Type B pancreatic cell (in vitro differentiated cells): Measurements from ENCODE around the gene PKLR. TPM values are rescaled to one million over a fixed set of nuclear protein-coding genes. Genes with fewer than 3 reads are reported as not detected.

Experiments used
- DNase-seq: peaks from one replicate; pipeline ENCODE4 v3.0.0; 2021; ENCODE audit warnings: mixed read lengths; ENCODE audit not compliant: unreplicated experiment; ENCODE audit errors: extremely low spot score
- H3K27ac Mint-ChIP-seq: 2 replicates; pipeline ENCODE4 v1.8.0; 2021; ENCODE audit warnings: mild to moderate bottlenecking, mixed read lengths
- H3K27me3 Mint-ChIP-seq: 2 replicates; pipeline ENCODE4 v1.8.0; 2021; ENCODE audit warnings: mixed read lengths
- H3K36me3 Mint-ChIP-seq: 2 replicates; pipeline ENCODE4 v1.8.0; 2021; ENCODE audit warnings: mixed read lengths
- H3K4me1 Mint-ChIP-seq: one replicate; pipeline ENCODE4 v1.8.0; 2021; ENCODE audit warnings: mixed read lengths; ENCODE audit not compliant: unreplicated experiment
- H3K4me3 Mint-ChIP-seq: 2 replicates; pipeline ENCODE4 v1.8.0; 2021; ENCODE audit warnings: mild to moderate bottlenecking, mixed read lengths
- H3K9me3 Mint-ChIP-seq: 2 replicates; pipeline ENCODE4 v1.8.0; 2021; ENCODE audit warnings: mixed read lengths
- total RNA-seq: library from RNA; stranded (reverse); gene quantifications from 2 replicates; pipeline ENCODE4 v1.2.1, GENCODE V29; 2021; ENCODE audit warnings: low replicate concordance
- TF ChIP-seq, protein P1 (sequence below): fragments of 200-600 bp; sonication (generic); conservative IDR thresholded peaks from 2 replicates; pipeline ENCODE4 v1.5.0; 2021; ENCODE audit warnings: antibody characterized with exemption, mild to moderate bottlenecking

PKLR gene
- total RNA-seq, 1 donor from 2014 or later = 1.0 TPM

DNA sequence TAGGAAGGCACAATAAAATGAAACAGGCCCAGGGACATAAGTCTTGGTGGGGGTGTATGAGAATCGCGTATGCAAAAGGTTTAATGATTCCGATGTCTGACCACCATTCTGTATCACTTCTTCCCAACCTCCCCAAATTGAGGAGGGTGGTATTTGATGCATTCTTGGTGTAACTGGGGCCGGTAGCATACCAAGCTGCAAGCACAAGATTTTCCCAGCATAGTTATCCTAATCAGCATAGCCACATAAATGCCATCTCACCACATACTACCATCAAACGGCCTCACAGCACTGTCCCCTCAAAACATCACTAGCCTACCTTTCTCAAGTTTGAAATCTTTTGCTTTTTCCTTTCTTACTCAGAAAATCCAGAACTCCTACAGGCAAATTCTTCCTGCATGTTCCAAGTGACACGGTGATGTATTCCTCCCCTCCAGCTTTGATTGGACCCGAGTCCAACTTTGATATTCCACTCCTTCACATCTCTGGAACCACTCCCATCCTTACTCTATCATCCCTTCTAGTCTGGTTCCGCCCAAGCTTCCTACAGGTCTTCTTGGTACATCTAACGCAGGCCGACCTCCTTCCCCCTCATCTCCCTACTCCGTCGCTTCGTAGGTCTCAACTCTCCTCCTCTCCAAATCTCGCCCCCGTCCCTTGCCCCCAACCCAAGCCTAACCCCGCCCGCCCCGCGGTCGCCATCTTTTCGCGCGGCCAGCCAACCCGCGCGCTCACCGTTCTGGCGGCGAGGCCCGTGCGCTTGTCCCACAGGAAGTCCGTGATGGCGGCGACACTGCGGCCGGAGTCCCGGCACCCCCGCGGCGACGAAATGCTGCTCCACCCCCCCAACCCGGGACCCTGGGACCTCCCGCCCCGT, 28.5 kb downstream of the PKLR start:
- Mint-ChIP-seq H3K4me1 (peaks cover 30% of the 10 kb centered on the region), H3K27me3 (no peaks in the 10 kb centered on the region), H3K9me3 (no peaks in the 10 kb centered on the region), H3K36me3 (peaks cover 14% of the 10 kb centered on the region), H3K4me3 (peak overlapping the region; percentile 94), H3K27ac (peak overlapping the region; percentile 85)
- DNase-seq = no peak
- TF ChIP-seq, protein P1, sequence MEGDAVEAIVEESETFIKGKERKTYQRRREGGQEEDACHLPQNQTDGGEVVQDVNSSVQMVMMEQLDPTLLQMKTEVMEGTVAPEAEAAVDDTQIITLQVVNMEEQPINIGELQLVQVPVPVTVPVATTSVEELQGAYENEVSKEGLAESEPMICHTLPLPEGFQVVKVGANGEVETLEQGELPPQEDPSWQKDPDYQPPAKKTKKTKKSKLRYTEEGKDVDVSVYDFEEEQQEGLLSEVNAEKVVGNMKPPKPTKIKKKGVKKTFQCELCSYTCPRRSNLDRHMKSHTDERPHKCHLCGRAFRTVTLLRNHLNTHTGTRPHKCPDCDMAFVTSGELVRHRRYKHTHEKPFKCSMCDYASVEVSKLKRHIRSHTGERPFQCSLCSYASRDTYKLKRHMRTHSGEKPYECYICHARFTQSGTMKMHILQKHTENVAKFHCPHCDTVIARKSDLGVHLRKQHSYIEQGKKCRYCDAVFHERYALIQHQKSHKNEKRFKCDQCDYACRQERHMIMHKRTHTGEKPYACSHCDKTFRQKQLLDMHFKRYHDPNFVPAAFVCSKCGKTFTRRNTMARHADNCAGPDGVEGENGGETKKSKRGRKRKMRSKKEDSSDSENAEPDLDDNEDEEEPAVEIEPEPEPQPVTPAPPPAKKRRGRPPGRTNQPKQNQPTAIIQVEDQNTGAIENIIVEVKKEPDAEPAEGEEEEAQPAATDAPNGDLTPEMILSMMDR = no peak

DNA sequence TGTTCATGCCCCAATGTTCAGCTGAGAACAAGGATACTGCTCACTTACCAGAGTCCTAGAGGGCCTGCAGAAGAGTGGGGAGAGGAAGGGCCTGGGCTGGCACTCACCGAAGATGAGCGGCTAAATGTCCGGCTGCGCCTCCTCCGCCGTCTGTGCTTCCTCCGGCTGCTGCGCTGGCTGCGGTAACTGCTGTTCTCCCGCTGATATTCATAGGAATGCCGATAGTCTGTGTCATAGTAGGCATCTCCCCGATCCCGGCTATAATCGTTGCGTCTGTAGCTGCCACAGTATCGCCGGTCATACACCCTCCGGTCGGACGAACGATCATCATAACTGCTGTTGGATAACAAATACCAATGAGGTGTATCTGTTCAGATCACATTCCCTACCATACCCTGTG, 31.9 kb downstream of the PKLR start:
- Mint-ChIP-seq H3K27me3 (no peaks in the 10 kb centered on the region), H3K36me3 (peaks cover 27% of the 10 kb centered on the region), H3K27ac (no peak overlapping the region), H3K4me1 (peaks cover 20% of the 10 kb centered on the region), H3K4me3 (no peak overlapping the region), H3K9me3 (no peaks in the 10 kb centered on the region)
- TF ChIP-seq, protein P1 = no peak
- no peak for DNase-seq

DNA sequence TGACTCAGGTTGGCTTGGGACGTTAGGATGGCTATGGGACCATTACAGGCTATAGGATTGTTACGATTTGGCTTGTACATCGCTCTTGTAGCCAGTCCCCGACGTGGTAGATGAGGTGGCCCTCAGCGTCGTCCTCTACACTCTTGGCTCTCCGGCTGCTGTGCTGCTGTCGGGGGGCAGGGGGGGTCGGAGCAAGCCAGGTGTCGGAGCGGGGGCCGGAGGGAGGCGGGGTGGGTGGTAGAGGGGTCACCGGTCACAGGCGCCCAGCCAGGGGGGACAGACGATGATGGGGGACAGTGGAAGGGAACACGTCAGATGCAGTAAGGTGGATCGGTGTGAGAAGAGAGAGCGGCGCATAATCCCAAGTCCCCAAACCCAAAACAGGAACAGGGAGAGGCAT, 32.6 kb downstream of the PKLR start:
- H3K9me3 Mint-ChIP-seq = no peaks in the 10 kb centered on the region
- H3K27me3 Mint-ChIP-seq = no peaks in the 10 kb centered on the region
- peaks cover 16% of the 10 kb centered on the region for H3K4me1 Mint-ChIP-seq
- H3K27ac Mint-ChIP-seq = no peak overlapping the region
- no peak for DNase-seq
- no peak overlapping the region for H3K4me3 Mint-ChIP-seq
- TF ChIP-seq, protein P1 = no peak
- H3K36me3 Mint-ChIP-seq = peaks cover 28% of the 10 kb centered on the region

DNA sequence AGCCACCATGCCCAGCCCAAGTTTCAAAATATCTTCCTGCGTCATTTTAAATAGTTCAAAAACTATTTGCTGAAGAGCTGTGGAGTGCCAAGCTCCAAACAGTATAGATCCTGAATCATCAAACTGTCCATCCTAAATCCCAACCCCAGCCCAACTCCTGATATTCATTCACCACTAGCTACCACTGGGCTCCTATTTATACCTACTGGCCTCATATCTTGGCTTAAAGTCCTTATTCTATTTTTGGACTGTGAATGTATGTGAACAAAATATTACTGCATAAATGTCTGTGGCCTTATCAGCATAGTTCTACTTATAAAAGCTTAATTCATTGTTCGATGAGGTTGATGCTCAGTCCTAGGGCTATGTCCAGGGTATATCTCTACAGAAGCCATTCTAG, 33.9 kb downstream of the PKLR start:
- no peak overlapping the region for H3K4me3 Mint-ChIP-seq
- H3K36me3 Mint-ChIP-seq = peaks cover 29% of the 10 kb centered on the region
- no peaks in the 10 kb centered on the region for H3K27me3 Mint-ChIP-seq
- no peak for DNase-seq
- TF ChIP-seq, protein P1 = no peak
- H3K4me1 Mint-ChIP-seq = peaks cover 11% of the 10 kb centered on the region
- H3K27ac Mint-ChIP-seq = no peak overlapping the region
- H3K9me3 Mint-ChIP-seq = no peaks in the 10 kb centered on the region

DNA sequence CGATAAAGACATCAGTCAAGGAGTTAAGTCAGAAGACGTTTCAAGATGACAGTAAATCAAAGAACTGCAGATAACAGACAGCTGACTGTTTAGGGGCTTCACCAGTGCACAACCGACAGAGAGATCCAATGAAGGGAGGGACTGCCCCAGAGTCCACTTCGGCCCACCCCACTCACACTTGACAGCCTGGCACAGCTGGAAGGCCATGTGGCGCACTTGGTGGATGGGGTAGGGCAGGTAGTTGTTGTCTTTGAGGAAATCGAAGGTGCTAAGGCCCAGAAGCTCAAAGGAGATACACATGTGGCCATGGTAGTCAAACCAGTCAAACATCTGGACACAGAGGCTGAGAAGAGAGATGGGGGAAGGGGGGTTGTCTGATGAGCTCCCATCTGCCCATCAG, 34.7 kb downstream of the PKLR start:
- Mint-ChIP-seq H3K4me1 (peaks cover 14% of the 10 kb centered on the region), H3K27me3 (no peaks in the 10 kb centered on the region), H3K36me3 (peaks cover 34% of the 10 kb centered on the region), H3K27ac (no peak overlapping the region), H3K4me3 (no peak overlapping the region), H3K9me3 (no peaks in the 10 kb centered on the region)
- TF ChIP-seq, protein P1 = no peak
- no peak for DNase-seq
